HepG2 (cell line): ENCODE measurements around the gene RPUSD2. TPM values are rescaled to one million over a fixed set of nuclear protein-coding genes. Genes with fewer than 3 reads are reported as not detected.

Experiments
- ATAC-seq: fragments of 200-7000 bp; cut with Tn5 transposase; 3 replicates; pipeline ENCODE4 v1.9.1; 2020; ENCODE audit warnings: mild to moderate bottlenecking, moderate library complexity
- BruUV-seq: library from RNA; stranded (reverse); fragments of 400-500 nt; replicated peaks from 2 replicates; lab custom pipeline; 2021; lab: Mats Ljungman, UMichigan
- CTCF ChIA-PET: fragments of 300-600 bp; formaldehyde crosslinking; extraction: SDS; loops from one replicate; lab custom pipeline; 2021; ENCODE audit warnings: low total read pairs, inconsistent platforms, low intra/inter-chr PET ratio; lab: Yijun Ruan, JAX
- POLR2A ChIA-PET: fragments of 350-600 bp; sonication (Branson Sonifier 250); formaldehyde crosslinking; loops from one replicate; lab custom pipeline; 2020; ENCODE audit warnings: antibody characterized with exemption, inconsistent platforms; lab: Yijun Ruan, JAX
- DNase-seq: peaks from one replicate; pipeline ENCODE4 v3.0.0-alpha.2; 2015; ENCODE audit warnings: low spot score
- FAIRE-seq: peaks from 3 replicates; lab custom pipeline; 2011; peaks lifted over from hg19 to GRCh38; lab: Jason Lieb, UNC
- H2AFZ ChIP-seq: one replicate; pipeline ENCODE4 v1.6.1; 2011; ENCODE audit warnings: low read length, inconsistent platforms
- H3K27ac ChIP-seq: fragments of 300-600 bp; 3 replicates; pipeline ENCODE4 v1.8.0; 2011; ENCODE audit warnings: mixed run types, mild to moderate bottlenecking, mixed read lengths, low read length, inconsistent platforms; ENCODE audit not compliant: insufficient read depth; ENCODE audit errors: extremely low read length
- H3K27me3 ChIP-seq, 2 experiments: fragments of 200-600 bp in 1 of 2; 2 replicates in 1 of 2; 3 replicates in 1 of 2; pipeline versions ENCODE4 v1.6.0 to v1.8.0; 2011; ENCODE audit warnings: low read length in 2 of 2, mild to moderate bottlenecking in 2 of 2, moderate library complexity in 2 of 2, inconsistent platforms in 1 of 2; ENCODE audit not compliant: insufficient read depth in 2 of 2, control insufficient read depth in 1 of 2
- H3K36me3 ChIP-seq, 2 experiments: fragments of 200-600 bp in 1 of 2; replicated peaks in 1 of 2; 2 replicates in 1 of 2; 3 replicates in 1 of 2; pipeline versions ENCODE4 v1.5.1 to v1.8.0; 2011; ENCODE audit warnings: low read length in 2 of 2, inconsistent platforms in 1 of 2; ENCODE audit not compliant: insufficient read depth in 2 of 2, control insufficient read depth in 1 of 2
- H3K4me1 ChIP-seq: 2 replicates; pipeline ENCODE4 v1.5.1; 2012; ENCODE audit warnings: low read length, inconsistent platforms; ENCODE audit not compliant: insufficient read depth
- H3K4me2 ChIP-seq: 2 replicates; pipeline ENCODE4 v1.6.0; 2011; ENCODE audit warnings: low read depth, low read length, inconsistent platforms
- H3K4me3 ChIP-seq, 3 experiments: fragments of 200-600 bp in 1 of 3; sonication (generic), shearing (Covaris generic) in 1 of 3; replicated peaks in 1 of 3; 2 replicates each; pipeline ENCODE4 v1.5.1; 2011 to 2016; ENCODE audit warnings: low read length in 3 of 3, inconsistent platforms in 2 of 3, low read depth in 2 of 3, mild to moderate bottlenecking in 2 of 3, control low read depth in 1 of 3, mixed read lengths in 1 of 3; ENCODE audit not compliant: insufficient read depth in 1 of 3
- H3K79me2 ChIP-seq: one replicate; pipeline ENCODE4 v1.6.1; 2011; ENCODE audit warnings: low read length, inconsistent platforms; ENCODE audit not compliant: insufficient read depth
- H3K9ac ChIP-seq: 2 replicates; pipeline ENCODE4 v1.6.0; 2011; ENCODE audit warnings: mild to moderate bottlenecking, low read depth, low read length, inconsistent platforms; ENCODE audit not compliant: insufficient read depth
- H3K9me3 ChIP-seq: 2 replicates; pipeline ENCODE4 v1.5.1; 2012; ENCODE audit warnings: mild to moderate bottlenecking, low read length
- H4K20me1 ChIP-seq: 2 replicates; pipeline ENCODE4 v1.6.0; 2011; ENCODE audit warnings: inconsistent platforms, mild to moderate bottlenecking, low read length, moderate library complexity; ENCODE audit not compliant: insufficient read depth
- FOSL1 ChIP-seq: sonication (generic); formaldehyde crosslinking; IDR thresholded peaks from 2 replicates; pipeline ENCODE4 v1.9.0; 2021; ENCODE audit warnings: missing genetic modification reagents, borderline replicate concordance
- GRHL1 ChIP-seq: sonication (generic); formaldehyde crosslinking; conservative IDR thresholded peaks from 2 replicates; pipeline ENCODE4 v1.8.0; 2022; ENCODE audit warnings: missing genetic modification reagents
- HNRNPL ChIP-seq: fragments of 200-400 bp; formaldehyde crosslinking; IDR thresholded peaks from 2 replicates; pipeline ENCODE4 v1.6.1; 2017; ENCODE audit warnings: mild to moderate bottlenecking, low read depth, low read length
- HOXD1 ChIP-seq: sonication (generic); formaldehyde crosslinking; IDR thresholded peaks from 2 replicates; pipeline ENCODE4 v1.5.0; 2020; ENCODE audit warnings: missing genetic modification reagents
- MAFG ChIP-seq: sonication (generic); formaldehyde crosslinking; IDR thresholded peaks from 2 replicates; pipeline ENCODE4 v1.5.1; 2020; ENCODE audit warnings: mild to moderate bottlenecking, missing genetic modification reagents
- POGZ ChIP-seq: sonication (generic); formaldehyde crosslinking; IDR thresholded peaks from 2 replicates; pipeline ENCODE4 v1.4.0; 2020; ENCODE audit warnings: mild to moderate bottlenecking, missing genetic modification reagents
- PPARG ChIP-seq: conservative IDR thresholded peaks from 2 replicates; pipeline ENCODE4 v1.6.1; 2016; ENCODE audit warnings: missing biosample characterization, missing genetic modification reagents
- RCOR2 ChIP-seq: IDR thresholded peaks from 2 replicates; pipeline ENCODE4 v1.6.1; 2016; ENCODE audit warnings: missing biosample characterization, missing genetic modification reagents
- SOX6 ChIP-seq, 2 experiments: fragments of 450-650 bp in 1 of 2; sonication (generic) in 1 of 2; formaldehyde crosslinking in 1 of 2; IDR thresholded peaks; 2 replicates each; pipeline versions ENCODE4 v1.4.0 to v1.6.1; 2017 to 2020; ENCODE audit warnings: antibody characterized with exemption in 1 of 2, mild to moderate bottlenecking in 1 of 2, missing genetic modification reagents in 1 of 2
- ZBTB4 ChIP-seq: sonication (generic); formaldehyde crosslinking; IDR thresholded peaks from 2 replicates; pipeline ENCODE4 v1.4.0; 2020; ENCODE audit warnings: missing genetic modification reagents, mild to moderate bottlenecking, borderline replicate concordance
- ZNF317 ChIP-seq: sonication (generic); formaldehyde crosslinking; IDR thresholded peaks from 2 replicates; pipeline ENCODE4 v1.5.0; 2020; ENCODE audit warnings: mild to moderate bottlenecking, missing genetic modification reagents
- ZNF547 ChIP-seq: sonication (generic); formaldehyde crosslinking; IDR thresholded peaks from 2 replicates; pipeline ENCODE4 v1.5.1; 2020; ENCODE audit warnings: mild to moderate bottlenecking, missing genetic modification reagents
- ZSCAN30 ChIP-seq: sonication (generic); formaldehyde crosslinking; IDR thresholded peaks from 2 replicates; pipeline ENCODE4 v1.5.0; 2020; ENCODE audit warnings: mild to moderate bottlenecking, missing genetic modification reagents
- WGBS: methylation state at CpG from one replicate; pipeline ENCODE4 v1.1.6; 2017; ENCODE audit warnings: low lambda C conversion rate; 5-methylcytosine and 5-hydroxymethylcytosine counted together
- in situ Hi-C: cut with HindIII; loops from 2 replicates; pipeline ENCODE4 v1.10.0; 2017; ENCODE audit warnings: low pct_unique_long_range_greater_than_20kb; ENCODE audit not compliant: extremely low pct_ligation_motif_present
- intact Hi-C: fragments of 100-400 bp; cut with micrococcal nuclease; formaldehyde crosslinking; loops from one replicate; pipeline ENCODE4 v1.10.0; 2022; ENCODE audit not compliant: unreplicated experiment
- polyA plus RNA-seq, 8 experiments: library from polyadenylated mRNA; depleted of rRNA in 3 of 8; stranded (reverse) in 7 of 8; unstranded in 1 of 8; fragments of >200 nt; fragmentation: Illumina TruSeq in 4 of 8; extraction: Trizol in 4 of 8; gene quantifications; 2 replicates each; pipeline versions ENCODE4 v1.2.1 to v1.2.3, GENCODE V29; 2011 to 2016; ENCODE audit warnings: low read depth in 4 of 8, missing spikeins in 1 of 8, mixed read lengths in 1 of 8; ENCODE audit not compliant: insufficient read depth in 1 of 8
- total RNA-seq, 5 experiments: library from RNA; depleted of rRNA; stranded (reverse); fragments of >200 nt; fragmentation: Illumina TruSeq; extraction: Trizol; gene quantifications; 2 replicates each; pipeline ENCODE4 v1.2.3, GENCODE V29; 2016; ENCODE audit warnings: low read depth in 1 of 5
- TF ChIP-seq, protein P1 (sequence below): sonication (generic); formaldehyde crosslinking; IDR thresholded peaks from 2 replicates; pipeline ENCODE4 v1.5.0; 2020; ENCODE audit warnings: mild to moderate bottlenecking, missing genetic modification reagents

Gene RPUSD2
- total and polyA plus RNA-seq, 2 of the 13 experiments (the other 11 are each of a cell fraction or from before 2014, with no cell fraction given) = 8.6 to 14.5 TPM

- TF ChIP-seq SOX6 (IDR thresholded peaks at IDR 0.05) = no peak
- no peak for TF ChIP-seq SOX6 (CRISPR knock-in tag; IDR thresholded peaks at IDR 0.05)
- no peak for TF ChIP-seq ZBTB4 (CRISPR knock-in tag)
- no peak for TF ChIP-seq FOSL1 (CRISPR knock-in tag)
These were observed 34.7 kb upstream of the RPUSD2 start (continued) for GRCh38 chr15:40534371-40534770.

DNA sequence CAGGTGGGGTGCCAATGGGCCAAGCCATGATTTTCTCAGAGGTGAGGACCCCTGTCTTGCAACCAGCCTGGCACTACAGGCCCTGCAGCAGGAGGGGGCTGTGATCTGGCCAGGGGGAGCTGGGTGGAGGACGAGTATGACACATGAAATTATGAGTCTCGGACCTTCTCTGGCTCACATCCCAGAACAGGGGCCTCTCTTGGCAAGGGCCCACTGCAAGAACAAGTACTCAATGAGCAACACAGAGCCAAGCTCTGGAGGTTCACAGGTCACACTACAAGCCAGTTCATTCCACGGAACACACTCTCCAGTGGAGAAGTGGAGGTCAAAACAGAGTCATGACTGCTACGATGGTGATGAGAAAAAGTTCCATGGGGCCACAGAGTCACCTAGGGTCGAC lies 32.6 kb upstream of the RPUSD2 start:
- 60% methylated on average over 5 of the region's 5 CpGs for WGBS
- no TSS peak for BruUV-seq
- no peaks in the 10 kb centered on the region for H3K79me2 ChIP-seq
- H3K9me3 ChIP-seq = no peaks in the 10 kb centered on the region
- FAIRE-seq (no peak), DNase-seq (no peak), ATAC-seq (no peak)
- no peak overlapping the region for H3K4me2 ChIP-seq
- TF ChIP-seq HOXD1 (CRISPR knock-in tag) (no peak), MAFG (CRISPR knock-in tag) (no peak), POGZ (CRISPR knock-in tag) (no peak), RCOR2 (CRISPR knock-in tag) (no peak), HNRNPL (no peak), ZNF547 (CRISPR knock-in tag) (no peak), GRHL1 (CRISPR knock-in tag) (no peak), ZSCAN30 (CRISPR knock-in tag) (no peak), ZNF317 (CRISPR knock-in tag) (no peak), PPARG (no peak)
- TF ChIP-seq, protein P1, sequence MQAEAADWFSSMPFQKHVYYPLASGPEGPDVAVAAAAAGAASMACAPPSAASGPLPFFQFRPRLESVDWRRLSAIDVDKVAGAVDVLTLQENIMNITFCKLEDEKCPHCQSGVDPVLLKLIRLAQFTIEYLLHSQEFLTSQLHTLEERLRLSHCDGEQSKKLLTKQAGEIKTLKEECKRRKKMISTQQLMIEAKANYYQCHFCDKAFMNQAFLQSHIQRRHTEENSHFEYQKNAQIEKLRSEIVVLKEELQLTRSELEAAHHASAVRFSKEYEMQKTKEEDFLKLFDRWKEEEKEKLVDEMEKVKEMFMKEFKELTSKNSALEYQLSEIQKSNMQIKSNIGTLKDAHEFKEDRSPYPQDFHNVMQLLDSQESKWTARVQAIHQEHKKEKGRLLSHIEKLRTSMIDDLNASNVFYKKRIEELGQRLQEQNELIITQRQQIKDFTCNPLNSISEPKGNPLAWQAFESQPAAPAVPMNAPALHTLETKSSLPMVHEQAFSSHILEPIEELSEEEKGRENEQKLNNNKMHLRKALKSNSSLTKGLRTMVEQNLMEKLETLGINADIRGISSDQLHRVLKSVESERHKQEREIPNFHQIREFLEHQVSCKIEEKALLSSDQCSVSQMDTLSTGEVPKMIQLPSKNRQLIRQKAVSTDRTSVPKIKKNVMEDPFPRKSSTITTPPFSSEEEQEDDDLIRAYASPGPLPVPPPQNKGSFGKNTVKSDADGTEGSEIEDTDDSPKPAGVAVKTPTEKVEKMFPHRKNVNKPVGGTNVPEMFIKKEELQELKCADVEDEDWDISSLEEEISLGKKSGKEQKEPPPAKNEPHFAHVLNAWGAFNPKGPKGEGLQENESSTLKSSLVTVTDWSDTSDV (CRISPR knock-in tag) = no peak
- no peaks in the 10 kb centered on the region for H3K36me3 ChIP-seq
- in situ Hi-C loops (no loop called here), intact Hi-C loops (no loop called here)
- CTCF ChIA-PET = no interaction called here
- H4K20me1 ChIP-seq = no peaks in the 10 kb centered on the region
- no peaks in the 10 kb centered on the region for H3K4me1 ChIP-seq
- H3K27ac ChIP-seq = no peak overlapping the region
- no peak overlapping the region for H2AFZ ChIP-seq
- H3K9ac ChIP-seq = no peak overlapping the region
- H3K27me3 ChIP-seq = no peaks in the 10 kb centered on the region
- POLR2A ChIA-PET = no interaction called here
- no peak overlapping the region for H3K4me3 ChIP-seq
